RKO (cell line): ENCODE results near the gene HNRNPH1.
"Not testable (repeated sequence)": the region's sequence is repeated elsewhere in the genome, so short reads cannot be mapped to it uniquely, and the experiment has no call there.

Experiments used
- DNase-seq: peaks from one replicate; pipeline ENCODE4 v3.0.0-alpha.2; 2016; ENCODE audit warnings: low spot score

HNRNPH1 gene

GRCh38 chr5:179623003-179623905 lies at the start of gene HNRNPH1:
HNRNPH1 (minus strand) TSS chr5:179623671; CDS start chr5:179623133, 538 bp downstream.
- DNase-seq = peak; percentile 99

- no peak for DNase-seq
Observed at GRCh38 chr5:179668391-179668790, 44.9 kb upstream of the HNRNPH1 start.

GRCh38 chr5:179661647-179662046 lies 38.2 kb upstream of the HNRNPH1 start:
- DNase-seq = not testable (repeated sequence)

- peak; percentile 22 for DNase-seq
Observed at GRCh38 chr5:179658179-179658856, 34.8 kb upstream of the HNRNPH1 start.

GRCh38 chr5:179657302-179658178 lies 34.1 kb upstream of the HNRNPH1 start:
- not testable (repeated sequence) for DNase-seq

- DNase-seq = not testable (repeated sequence)
Observed at GRCh38 chr5:179653135-179653534, 29.7 kb upstream of the HNRNPH1 start.

- not testable (repeated sequence) for DNase-seq
Observed at GRCh38 chr5:179650245-179650644, 26.8 kb upstream of the HNRNPH1 start.

- not testable (repeated sequence) for DNase-seq
Observed at GRCh38 chr5:179649166-179649703, 25.8 kb upstream of the HNRNPH1 start.

GRCh38 chr5:179648410-179648809 lies 24.9 kb upstream of the HNRNPH1 start:
- no peak for DNase-seq

- not testable (repeated sequence) for DNase-seq
Observed at GRCh38 chr5:179644766-179645165, 21.3 kb upstream of the HNRNPH1 start.

GRCh38 chr5:179643141-179643920 lies 19.9 kb upstream of the HNRNPH1 start:
- DNase-seq = not testable (repeated sequence)

- DNase-seq = not testable (repeated sequence)
Observed at GRCh38 chr5:179642626-179643025, 19.2 kb upstream of the HNRNPH1 start.

- not testable (repeated sequence) for DNase-seq
Observed at GRCh38 chr5:179641745-179642144, 18.3 kb upstream of the HNRNPH1 start.

GRCh38 chr5:179639296-179639695 lies 15.8 kb upstream of the HNRNPH1 start:
- not testable (repeated sequence) for DNase-seq

GRCh38 chr5:179634370-179635172 lies 11.1 kb upstream of the HNRNPH1 start:
- not testable (repeated sequence) for DNase-seq

- not testable (repeated sequence) for DNase-seq
Observed at GRCh38 chr5:179633501-179634369, 10.3 kb upstream of the HNRNPH1 start.

GRCh38 chr5:179624841-179625271 lies 1.4 kb upstream of the HNRNPH1 start:
- no peak for DNase-seq

GRCh38 chr5:179623906-179624741 lies 653 bp upstream of the HNRNPH1 start:
- peak; percentile 93 for DNase-seq
